GM12875 (cell line): ENCODE data around the gene KCNJ6.

Experiments used
- H3K4me3 ChIP-seq: one replicate; pipeline ENCODE4 v1.5.1; 2011; ENCODE audit warnings: low read depth, low read length, control low read depth
- CTCF ChIP-seq: IDR thresholded peaks from 2 replicates; pipeline ENCODE4 v1.5.1; 2011; ENCODE audit warnings: low read depth, mild to moderate bottlenecking, control low read depth, inconsistent platforms, low read length, moderate library complexity, borderline replicate concordance; ENCODE audit not compliant: insufficient read depth

Gene KCNJ6

GRCh38 chr21:37855647-37856625, 60.3 kb downstream of the KCNJ6 start:
- no peak overlapping the region for H3K4me3 ChIP-seq
- no peak for TF ChIP-seq CTCF

GRCh38 chr21:37855271-37855646, 61.0 kb downstream of the KCNJ6 start:
- H3K4me3 ChIP-seq = no peak overlapping the region
- no peak for TF ChIP-seq CTCF

GRCh38 chr21:37849506-37850102, 66.7 kb downstream of the KCNJ6 start:
- no peak for TF ChIP-seq CTCF

GRCh38 chr21:37848721-37849490, 67.4 kb downstream of the KCNJ6 start:
- no peak overlapping the region for H3K4me3 ChIP-seq
- no peak for TF ChIP-seq CTCF

More at GRCh38 chr21:37849506-37850102, 66.7 kb downstream of the KCNJ6 start:
- H3K4me3 ChIP-seq = no peak overlapping the region

GRCh38 chr21:37845535-37845934, 70.7 kb downstream of the KCNJ6 start:
- no peak for TF ChIP-seq CTCF
- H3K4me3 ChIP-seq = no peak overlapping the region

GRCh38 chr21:37843191-37843590, 73.1 kb downstream of the KCNJ6 start:
- TF ChIP-seq CTCF = no peak
- H3K4me3 ChIP-seq = no peak overlapping the region
